ENCODE results near the gene PAAF1. TPM values are rescaled to one million over a fixed set of nuclear protein-coding genes. Genes with fewer than 3 reads are reported as not detected.

The PAAF1 gene
- total RNA-seq, 1 donor from 2014 or later: 36.3 TPM

DNA sequence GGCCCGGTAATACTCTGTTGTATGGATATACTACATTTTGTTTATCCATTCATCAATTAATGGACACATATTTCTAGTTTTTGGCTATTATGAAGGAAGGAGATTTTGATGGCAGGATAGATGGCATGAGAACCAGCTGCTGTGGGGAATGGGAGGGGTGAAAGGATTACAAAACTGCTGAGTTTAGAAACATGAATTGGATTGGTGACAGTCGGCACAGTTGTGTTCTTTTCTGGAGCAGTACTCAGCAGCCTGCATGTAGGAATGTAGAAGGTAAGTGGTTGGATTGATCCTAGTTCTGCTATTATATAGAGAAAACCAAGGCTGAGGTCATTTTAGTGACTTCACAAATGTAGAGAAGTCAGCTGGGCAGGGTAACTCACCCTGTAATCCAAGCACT, 7.1 kb downstream of the PAAF1 start:
- no peak overlapping the region for H3K4me3 ChIP-seq
- H3K36me3 ChIP-seq: peaks cover 7 to 14% of the 10 kb centered on the region in 2 donors
- TF ChIP-seq, protein P1, sequence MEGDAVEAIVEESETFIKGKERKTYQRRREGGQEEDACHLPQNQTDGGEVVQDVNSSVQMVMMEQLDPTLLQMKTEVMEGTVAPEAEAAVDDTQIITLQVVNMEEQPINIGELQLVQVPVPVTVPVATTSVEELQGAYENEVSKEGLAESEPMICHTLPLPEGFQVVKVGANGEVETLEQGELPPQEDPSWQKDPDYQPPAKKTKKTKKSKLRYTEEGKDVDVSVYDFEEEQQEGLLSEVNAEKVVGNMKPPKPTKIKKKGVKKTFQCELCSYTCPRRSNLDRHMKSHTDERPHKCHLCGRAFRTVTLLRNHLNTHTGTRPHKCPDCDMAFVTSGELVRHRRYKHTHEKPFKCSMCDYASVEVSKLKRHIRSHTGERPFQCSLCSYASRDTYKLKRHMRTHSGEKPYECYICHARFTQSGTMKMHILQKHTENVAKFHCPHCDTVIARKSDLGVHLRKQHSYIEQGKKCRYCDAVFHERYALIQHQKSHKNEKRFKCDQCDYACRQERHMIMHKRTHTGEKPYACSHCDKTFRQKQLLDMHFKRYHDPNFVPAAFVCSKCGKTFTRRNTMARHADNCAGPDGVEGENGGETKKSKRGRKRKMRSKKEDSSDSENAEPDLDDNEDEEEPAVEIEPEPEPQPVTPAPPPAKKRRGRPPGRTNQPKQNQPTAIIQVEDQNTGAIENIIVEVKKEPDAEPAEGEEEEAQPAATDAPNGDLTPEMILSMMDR (IDR thresholded peaks at IDR 0.05): no peak
- no peaks in the 10 kb centered on the region for H3K4me1 ChIP-seq
- H3K27ac ChIP-seq: no peak overlapping the region
- intact Hi-C loops (cut with DNase I): no loop called here
- no peaks in the 10 kb centered on the region for H3K9me3 ChIP-seq
- H3K27me3 ChIP-seq: no peaks in the 10 kb centered on the region
- DNase-seq (ENCODE audit: low spot score in 2 of 2): no peak

DNA sequence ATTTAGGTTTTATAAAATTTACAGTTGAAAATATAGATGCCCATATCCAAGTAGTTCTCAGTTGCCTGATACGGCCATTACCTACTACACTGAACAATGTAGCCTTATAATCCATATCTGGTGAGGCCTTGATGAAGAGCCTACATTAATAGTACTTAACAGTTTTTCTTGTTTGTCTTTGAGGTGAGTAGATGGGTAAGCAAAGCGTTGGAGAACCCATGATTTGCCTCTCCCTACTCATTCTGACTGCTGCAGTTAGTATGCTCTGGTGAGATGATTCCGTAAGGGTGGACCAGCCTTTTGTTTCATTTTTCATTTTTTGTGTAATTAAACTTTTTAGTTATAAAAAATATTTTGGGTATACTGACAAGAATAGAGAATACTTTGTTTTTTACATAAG, 11.4 kb downstream of the PAAF1 start:
- intact Hi-C loops (cut with DNase I): no loop called here
- Histone ChIP-seq H3K27ac (no peak overlapping the region), H3K27me3 (no peaks in the 10 kb centered on the region), H3K9me3 (no peaks in the 10 kb centered on the region), H3K4me3 (no peak overlapping the region), H3K4me1 (no peaks in the 10 kb centered on the region), H3K36me3 (peaks cover 15 to 34% of the 10 kb centered on the region in 2 donors)
- no peak for DNase-seq (ENCODE audit: low spot score in 2 of 2)
- TF ChIP-seq, protein P1 (IDR thresholded peaks at IDR 0.05): no peak

DNA sequence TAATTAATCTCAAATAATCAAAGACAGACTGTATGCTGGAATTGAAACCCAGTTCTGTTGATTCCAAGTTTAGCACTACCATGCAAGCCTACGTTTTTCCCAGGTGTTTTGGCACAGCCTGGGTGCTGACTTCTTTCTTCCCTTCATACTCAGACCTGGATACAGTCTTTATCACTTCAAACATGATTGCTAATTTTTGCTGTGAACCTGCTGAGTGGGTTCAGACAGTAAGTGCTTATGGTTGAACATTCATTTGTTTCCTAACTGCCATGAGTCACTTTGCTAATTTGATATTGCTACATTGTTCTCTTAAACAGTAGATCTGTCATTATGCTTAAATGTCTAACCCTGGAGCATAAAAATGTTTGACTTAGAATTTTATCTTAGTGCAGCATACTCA, 12.2 kb downstream of the PAAF1 start:
- Histone ChIP-seq H3K4me3 (no peak overlapping the region), H3K27me3 (no peaks in the 10 kb centered on the region), H3K36me3 (peaks cover 19 to 38% of the 10 kb centered on the region in 2 donors), H3K9me3 (no peaks in the 10 kb centered on the region), H3K27ac (no peak overlapping the region), H3K4me1 (no peaks in the 10 kb centered on the region)
- TF ChIP-seq, protein P1 (IDR thresholded peaks at IDR 0.05): no peak
- DNase-seq (ENCODE audit: low spot score in 2 of 2): no peak
- intact Hi-C loops (cut with DNase I): no loop called here

DNA sequence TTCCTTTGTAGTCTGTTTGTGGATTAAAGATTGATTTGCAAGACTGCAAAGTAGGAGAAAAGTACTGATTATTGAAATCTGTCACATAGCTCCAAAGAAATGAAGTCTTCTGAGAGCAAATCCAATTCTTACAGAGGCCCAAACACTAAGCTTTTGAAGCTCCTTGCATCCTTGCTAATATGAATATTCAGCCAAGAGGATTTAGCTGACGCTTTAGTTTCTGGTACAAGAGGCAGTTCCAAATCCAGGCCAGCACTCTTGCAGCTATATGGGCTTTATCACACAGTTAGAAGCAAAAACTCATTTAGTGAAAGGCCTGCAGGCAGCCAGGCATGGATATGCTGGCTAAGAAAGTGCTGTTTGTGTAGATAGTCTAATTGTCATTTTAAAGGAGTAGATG, 12.7 kb downstream of the PAAF1 start:
- Histone ChIP-seq H3K9me3 (no peaks in the 10 kb centered on the region), H3K36me3 (peaks cover 17 to 40% of the 10 kb centered on the region in 2 donors), H3K27ac (no peak overlapping the region), H3K4me3 (no peak overlapping the region), H3K4me1 (no peaks in the 10 kb centered on the region), H3K27me3 (no peaks in the 10 kb centered on the region)
- TF ChIP-seq, protein P1 (IDR thresholded peaks at IDR 0.05): no peak
- intact Hi-C loops (cut with DNase I): no loop called here
- no peak for DNase-seq (ENCODE audit: low spot score in 2 of 2)

DNA sequence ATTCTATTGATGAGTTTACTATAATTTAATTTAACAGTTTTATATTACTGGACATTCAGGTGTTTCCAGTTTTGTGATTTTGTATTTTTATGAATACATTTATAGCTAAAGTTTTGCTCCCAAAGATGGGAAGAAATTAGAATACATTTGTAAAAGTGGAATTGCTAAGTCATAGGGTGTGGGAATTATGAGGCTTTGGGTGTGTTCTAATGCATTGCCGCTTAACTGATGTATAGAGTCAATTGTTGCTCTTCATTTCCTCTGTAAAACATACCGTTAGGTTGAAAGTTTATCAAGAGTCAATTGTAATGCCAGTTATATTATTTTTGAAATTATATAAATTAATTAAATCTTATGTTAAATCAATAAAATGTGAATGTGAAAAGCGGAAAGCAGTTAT, 16.2 kb downstream of the PAAF1 start:
- Histone ChIP-seq H3K27ac (no peak overlapping the region), H3K36me3 (peaks cover 17 to 34% of the 10 kb centered on the region in 2 donors), H3K9me3 (no peaks in the 10 kb centered on the region), H3K27me3 (no peaks in the 10 kb centered on the region), H3K4me3 (no peak overlapping the region), H3K4me1 (no peaks in the 10 kb centered on the region)
- TF ChIP-seq, protein P1 (IDR thresholded peaks at IDR 0.05): no peak
- intact Hi-C loops (cut with DNase I): no loop called here
- no peak for DNase-seq (ENCODE audit: low spot score in 2 of 2)

DNA sequence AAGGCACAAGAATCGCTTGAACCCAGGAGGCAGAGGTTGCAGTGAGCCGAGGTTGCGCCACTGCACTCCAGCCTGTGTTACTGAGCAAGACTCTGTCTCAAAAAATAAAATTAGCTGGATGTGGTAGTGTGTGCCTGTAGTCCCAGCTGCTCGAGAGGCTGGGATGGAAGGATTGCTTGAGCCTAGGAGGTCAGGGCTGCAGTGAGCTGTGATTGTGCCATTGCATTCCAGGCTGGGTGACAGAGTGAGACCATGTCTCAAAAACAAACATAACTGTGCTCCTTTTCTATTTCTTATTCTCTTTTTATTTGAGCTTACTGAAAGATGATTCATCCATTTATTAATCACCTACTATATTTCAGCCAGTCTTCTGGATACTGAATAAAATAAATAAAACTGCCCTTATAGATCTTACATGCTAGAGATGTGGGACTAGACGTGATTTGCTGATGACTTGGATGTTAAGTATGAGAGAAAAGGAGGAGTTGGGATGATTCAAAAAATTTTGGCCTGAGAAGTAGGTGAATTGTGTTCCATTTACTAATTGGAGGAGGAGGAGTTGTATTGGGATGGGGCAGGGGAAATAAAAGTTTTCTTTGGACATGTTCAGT, 18.0 kb downstream of the PAAF1 start:
- TF ChIP-seq, protein P1 (IDR thresholded peaks at IDR 0.05): no peak
- peaks cover 19 to 28% of the 10 kb centered on the region in 2 donors for H3K36me3 ChIP-seq
- no peak for DNase-seq (ENCODE audit: low spot score in 2 of 2)
- H3K4me3 ChIP-seq: no peak overlapping the region
- intact Hi-C loops (cut with DNase I): no loop called here
- no peaks in the 10 kb centered on the region for H3K27me3 ChIP-seq
- H3K27ac ChIP-seq: no peak overlapping the region
- H3K4me1 ChIP-seq: no peaks in the 10 kb centered on the region
- H3K9me3 ChIP-seq: no peaks in the 10 kb centered on the region
